GM19395 (cell line): ENCODE data around the gene DUSP19.
A peak's percentile ranks its signal among the peaks of the same experiment; 100 is the strongest.

ENCODE experiments used
- ATAC-seq: cut with Tn5 transposase; IDR thresholded peaks from one replicate; pipeline ENCODE4 v1.9.1; 2021; ENCODE audit warnings: mild to moderate bottlenecking, moderate library complexity; ENCODE audit not compliant: unreplicated experiment

Gene DUSP19

DNA sequence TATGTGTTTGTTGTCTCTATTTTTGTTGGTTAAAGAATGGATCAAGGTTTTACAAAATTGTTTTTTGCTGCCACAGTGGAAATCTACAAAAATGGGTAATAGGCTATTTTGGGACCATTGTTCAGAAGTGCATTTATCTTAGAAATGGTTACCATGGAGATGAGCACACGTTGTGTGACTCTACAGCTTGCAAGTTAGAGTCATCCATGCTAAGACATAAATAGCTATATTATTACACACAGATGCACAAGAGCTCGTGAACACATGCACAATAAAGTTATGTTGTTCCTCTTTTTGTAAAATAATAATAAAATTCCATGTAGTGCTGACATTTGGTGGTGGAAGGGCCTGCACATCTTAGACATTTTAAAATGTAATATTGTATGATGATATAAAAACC, 15.5 kb upstream of the DUSP19 start:
- peak; percentile 78 for ATAC-seq

- no peak for ATAC-seq
Observed at GRCh38 chr2:183068561-183068960, 10.0 kb upstream of the DUSP19 start.

DNA sequence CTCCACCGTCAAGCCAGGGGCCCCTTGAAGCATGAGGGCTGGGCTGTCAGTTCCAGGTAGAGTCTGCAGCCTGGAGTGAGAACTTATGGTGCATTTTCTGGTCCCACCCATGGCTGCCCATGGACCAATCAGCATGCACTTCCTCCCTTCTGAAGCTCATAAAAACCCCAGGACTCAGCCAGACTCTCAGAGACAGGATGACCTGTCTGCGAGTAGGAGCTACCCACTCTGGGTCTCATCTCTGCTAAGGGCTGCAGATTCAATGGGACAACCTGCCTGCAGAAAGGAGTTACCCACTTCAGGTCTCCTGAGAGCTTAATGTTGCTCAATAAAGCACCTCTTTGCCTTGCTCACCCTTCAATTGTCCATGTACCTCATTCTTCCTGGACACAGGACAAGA, 9.4 kb upstream of the DUSP19 start:
- no peak for ATAC-seq

- no peak for ATAC-seq
Observed at GRCh38 chr2:183070942-183071844, 7.4 kb upstream of the DUSP19 start.

GRCh38 chr2:183072177-183072576, 6.4 kb upstream of the DUSP19 start:
- no peak for ATAC-seq

DNA sequence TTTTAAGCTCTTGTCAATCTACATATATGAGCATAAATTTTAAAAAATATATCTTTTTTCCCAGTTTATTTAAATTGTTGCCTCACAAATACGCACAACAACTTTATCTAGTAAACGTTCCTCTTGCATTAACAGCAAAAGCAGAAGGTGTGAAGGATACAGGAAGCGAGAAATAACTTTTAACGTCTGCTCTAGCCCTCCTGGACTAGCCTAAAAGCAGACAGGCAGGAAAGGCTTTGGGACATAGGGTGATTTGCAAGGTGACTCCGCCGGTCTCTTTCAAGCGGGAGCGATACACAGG, 434 bp upstream of the DUSP19 start:
- ATAC-seq: no peak

- peak; percentile 31 for ATAC-seq
Observed at GRCh38 chr2:183079139-183079775, 710 bp downstream of the DUSP19 start.

GRCh38 chr2:183081911-183082310, 3.4 kb downstream of the DUSP19 start:
- no peak for ATAC-seq

- ATAC-seq: peak; percentile 59
Observed at GRCh38 chr2:183088061-183088460, 9.5 kb downstream of the DUSP19 start.

DNA sequence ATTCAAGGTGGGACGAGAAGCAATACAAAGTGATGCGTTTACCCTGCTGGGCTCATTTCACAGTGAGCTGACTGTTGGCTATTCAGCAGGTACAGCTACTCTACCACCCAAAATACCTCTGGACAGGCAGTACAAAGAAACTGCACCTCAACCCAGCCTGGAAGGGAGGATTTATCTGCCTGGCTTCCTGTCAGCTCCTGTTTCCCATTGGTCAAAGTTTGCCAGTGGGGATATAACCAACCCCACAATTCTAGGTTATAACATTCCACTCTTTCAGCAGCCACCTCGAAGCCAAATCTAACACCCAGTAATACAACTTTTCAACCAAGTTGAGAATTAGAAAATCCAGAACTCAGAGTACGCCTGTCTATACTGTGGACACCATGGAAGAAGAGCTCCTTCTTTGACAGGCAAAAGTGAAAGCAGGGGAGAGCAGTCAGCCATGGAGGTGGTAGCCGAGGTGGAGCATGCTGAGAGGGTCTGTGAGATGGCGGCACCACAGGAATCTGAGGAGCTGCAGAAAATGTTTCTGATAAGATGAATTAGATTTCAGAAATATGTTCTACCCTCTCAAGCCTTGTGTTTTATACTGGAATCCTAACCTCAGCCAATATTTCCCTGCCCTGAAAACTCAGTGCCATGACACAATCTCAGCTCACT, 10.8 kb downstream of the DUSP19 start:
- peak; percentile 63 for ATAC-seq

GRCh38 chr2:183091318-183091953, 12.9 kb downstream of the DUSP19 start:
- ATAC-seq: no peak

- no peak for ATAC-seq
Observed at GRCh38 chr2:183091954-183092345, 13.4 kb downstream of the DUSP19 start.

- peak; percentile 84 for ATAC-seq
Observed at GRCh38 chr2:183093857-183094657, 15.5 kb downstream of the DUSP19 start.

- ATAC-seq: no peak
Observed at GRCh38 chr2:183105402-183106134, 27.0 kb downstream of the DUSP19 start.

DNA sequence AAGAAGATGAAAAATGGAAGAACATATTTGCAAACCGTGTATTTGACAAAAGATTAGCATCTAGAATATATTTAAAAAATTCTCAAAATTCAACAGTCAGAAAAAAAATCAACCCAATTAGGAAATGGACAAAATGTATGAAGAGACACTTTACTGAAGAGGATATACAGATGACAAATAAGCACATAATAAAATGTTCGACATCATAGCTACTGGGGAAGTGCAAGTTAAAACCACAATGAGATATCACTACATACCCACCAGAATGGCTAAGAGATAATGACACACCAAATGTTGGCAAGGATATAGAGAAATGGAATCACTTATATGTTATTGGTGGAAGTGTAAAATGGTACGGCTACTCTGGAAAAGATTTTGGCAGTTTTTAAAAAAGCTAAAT, 34.0 kb downstream of the DUSP19 start:
- no peak for ATAC-seq

DNA sequence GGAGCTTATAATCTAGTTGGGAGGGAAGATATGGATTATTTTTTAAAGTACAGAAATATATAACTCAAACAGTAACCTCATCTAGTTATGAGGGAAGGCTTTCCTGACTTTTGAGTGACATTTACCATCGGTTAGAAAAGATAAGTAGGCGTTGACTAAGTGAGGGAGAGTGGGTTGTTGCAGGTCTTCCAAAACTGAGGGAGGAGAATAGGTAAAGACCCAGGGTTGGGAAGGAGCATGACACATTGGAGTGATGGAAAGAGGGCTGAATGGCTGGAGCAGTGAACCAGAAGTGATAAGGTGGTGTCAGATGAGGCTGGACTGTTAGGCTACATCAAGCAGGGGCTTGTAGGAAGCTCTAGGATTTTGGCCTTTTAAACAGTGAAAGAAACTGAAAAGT, 35.1 kb downstream of the DUSP19 start:
- ATAC-seq: no peak

DNA sequence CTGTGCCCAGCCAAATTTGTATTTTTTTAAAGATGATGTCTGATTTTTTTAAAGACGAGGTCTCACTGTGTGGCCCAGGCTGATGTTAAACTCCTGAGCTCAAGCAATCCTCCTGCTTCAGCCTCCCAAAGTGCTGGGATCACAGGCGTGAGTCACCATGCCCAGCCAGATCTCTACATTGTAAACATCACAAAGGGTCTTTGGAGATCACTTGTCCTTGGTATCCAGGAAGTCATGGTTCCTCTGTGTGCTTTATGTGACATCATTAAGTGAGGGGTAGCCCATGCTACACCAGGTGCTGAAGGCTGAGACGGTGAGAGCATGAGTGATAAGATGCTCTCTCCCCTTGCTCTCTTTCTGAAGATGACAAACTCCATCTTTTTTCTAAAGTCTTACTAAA, 38.7 kb downstream of the DUSP19 start:
- ATAC-seq: no peak

DNA sequence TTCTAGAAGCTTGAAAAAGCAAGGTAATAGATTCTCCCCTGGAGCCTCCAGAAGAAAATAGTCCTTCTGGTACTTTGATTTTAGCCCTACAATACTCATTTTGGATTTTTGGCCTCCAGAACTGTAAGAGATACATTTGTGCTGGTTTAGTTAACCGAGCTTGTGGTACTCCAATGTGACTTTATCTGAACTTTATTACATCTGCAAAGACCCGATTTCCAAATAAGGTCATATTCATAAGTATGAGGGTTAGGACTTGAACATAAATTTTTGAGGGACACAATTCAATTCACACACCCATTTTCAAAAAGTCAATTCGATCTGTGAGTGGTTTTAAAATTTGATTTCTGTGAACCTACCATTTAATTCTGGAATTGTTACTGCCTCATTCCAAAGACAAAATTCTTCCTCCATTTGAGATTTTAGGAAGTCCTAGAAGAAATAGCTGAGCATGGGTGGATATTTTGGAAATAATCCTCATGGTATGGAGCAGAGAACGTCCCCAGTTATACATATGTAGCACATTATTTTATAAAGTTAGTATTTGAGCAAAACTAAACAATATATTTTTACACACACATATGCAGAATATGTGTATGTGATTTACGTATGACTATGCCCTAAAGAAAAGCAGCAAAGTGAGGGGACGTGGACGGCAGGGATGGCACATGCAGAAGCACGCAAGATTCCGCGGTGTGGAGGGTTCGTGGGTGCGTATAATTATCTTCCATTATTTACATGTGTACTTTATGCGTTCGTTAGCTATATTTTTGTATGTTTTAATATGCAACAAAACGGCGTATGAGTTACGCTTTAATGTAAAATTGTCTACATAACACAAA, 44.8 kb downstream of the DUSP19 start:
- ATAC-seq: no peak

GRCh38 chr2:183123959-183124221, 45.3 kb downstream of the DUSP19 start:
- ATAC-seq: peak; percentile 49
